GM19238 (cell line): Measurements from ENCODE around the gene TPO.
"Not testable (repeated sequence)": the region's sequence is repeated elsewhere in the genome, so short reads cannot be mapped to it uniquely, and the experiment has no call there.

Experiments
- DNase-seq: peaks from one replicate; pipeline ENCODE4 v3.0.0; 2011; ENCODE audit warnings: low spot score; ENCODE audit not compliant: insufficient read length

Gene TPO

GRCh38 chr2:1413156-1413710 lies at the start of gene TPO:
Gene TPO (plus strand): TSS chr2:1413463. CDS start chr2:1414409, 946 bp downstream.
- DNase-seq = no peak

- DNase-seq = no peak
These were observed 46.6 kb upstream of the TPO start for GRCh38 chr2:1366546-1367134.

- DNase-seq = no peak
These were observed 45.7 kb upstream of the TPO start for GRCh38 chr2:1367601-1368000.

GRCh38 chr2:1369905-1370304 lies 43.4 kb upstream of the TPO start:
- DNase-seq = no peak

- DNase-seq = no peak
These were observed 42.8 kb upstream of the TPO start for GRCh38 chr2:1370461-1370860.

- DNase-seq = no peak
These were observed 42.2 kb upstream of the TPO start for GRCh38 chr2:1371082-1371481.

GRCh38 chr2:1373830-1374229 lies 39.4 kb upstream of the TPO start:
- DNase-seq = no peak

- DNase-seq = no peak
These were observed 39.0 kb upstream of the TPO start for GRCh38 chr2:1374287-1374686.

GRCh38 chr2:1375794-1376193 lies 37.5 kb upstream of the TPO start:
- no peak for DNase-seq

GRCh38 chr2:1377473-1377872 lies 35.8 kb upstream of the TPO start:
- no peak for DNase-seq

GRCh38 chr2:1378456-1379150 lies 34.7 kb upstream of the TPO start:
- DNase-seq = no peak

GRCh38 chr2:1381644-1382043 lies 31.6 kb upstream of the TPO start:
- no peak for DNase-seq

GRCh38 chr2:1387954-1388725 lies 25.1 kb upstream of the TPO start:
- not testable (repeated sequence) for DNase-seq

- DNase-seq = not testable (repeated sequence)
These were observed 23.1 kb upstream of the TPO start for GRCh38 chr2:1390118-1390517.

- no peak for DNase-seq
These were observed 19.9 kb upstream of the TPO start for GRCh38 chr2:1393321-1393720.

GRCh38 chr2:1394709-1395408 lies 18.4 kb upstream of the TPO start:
- DNase-seq = no peak

GRCh38 chr2:1397350-1397749 lies 15.9 kb upstream of the TPO start:
- no peak for DNase-seq

- no peak for DNase-seq
These were observed 15.1 kb upstream of the TPO start for GRCh38 chr2:1398191-1398590.

GRCh38 chr2:1400943-1401735 lies 12.1 kb upstream of the TPO start:
- no peak for DNase-seq

- DNase-seq = no peak
These were observed 11.2 kb upstream of the TPO start for GRCh38 chr2:1402064-1402463.

GRCh38 chr2:1403565-1403964 lies 9.7 kb upstream of the TPO start:
- DNase-seq = no peak
